Esophagus squamous epithelium (tissue), 5 donors: Measurements from ENCODE around the gene HS6ST1. TPM values are rescaled to one million over a fixed set of nuclear protein-coding genes. Genes with fewer than 3 reads are reported as not detected.

Source experiments
- DNase-seq: peaks from one replicate; lab custom pipeline; 2025; lab: John Stamatoyannopoulos, UW
- H3K27ac ChIP-seq, 4 donors: fragments of 200-600 bp; sonication (generic); one replicate each; pipeline ENCODE4 v1.5.1; 2016 to 2019; ENCODE audit warnings: mild to moderate bottlenecking in 1 of 4
- H3K27me3 ChIP-seq, 4 donors: fragments of 200-600 bp; sonication (generic); 1 replicate in 3 of 4; 2 replicates in 1 of 4; pipeline versions ENCODE4 v1.5.1 to v1.6.0; 2017 to 2021; ENCODE audit warnings: antibody characterized with exemption in 1 of 4
- H3K36me3 ChIP-seq, 3 donors: fragments of 200-600 bp; sonication (generic); one replicate each; pipeline ENCODE4 v1.5.1; 2016 to 2019
- H3K4me1 ChIP-seq, 3 donors: fragments of 200-600 bp; sonication (generic); one replicate each; pipeline ENCODE4 v1.5.1; 2017 to 2019
- H3K4me3 ChIP-seq, 4 donors: fragments of 200-600 bp; sonication (generic); 1 replicate in 3 of 4; 2 replicates in 1 of 4; pipeline ENCODE4 v1.5.1; 2016 to 2019; ENCODE audit warnings: mild to moderate bottlenecking in 2 of 4, moderate library complexity in 1 of 4
- H3K9me3 ChIP-seq, 3 donors: fragments of 200-600 bp; sonication (generic); one replicate each; pipeline ENCODE4 v1.5.1; 2016 to 2019
- CTCF ChIP-seq, 6 experiments: fragments of 450-650 bp in 4 of 6; fragments of 200-600 bp in 2 of 6; sonication (generic) in 2 of 6; IDR thresholded peaks; one replicate each; pipeline ENCODE4 v1.5.1; 2016 to 2019; ENCODE audit warnings: antibody characterized with exemption in 6 of 6, mild to moderate bottlenecking in 4 of 6, moderate library complexity in 4 of 6
- POLR2A ChIP-seq, 4 donors: fragments of 450-650 bp; IDR thresholded peaks; one replicate each; pipeline ENCODE4 v1.6.1; 2017; ENCODE audit warnings: antibody characterized with exemption in 4 of 4, mild to moderate bottlenecking in 4 of 4, moderate library complexity in 3 of 4
- WGBS, 2 donors: methylation state at CpG; one replicate each; pipeline ENCODE4 v1.1.5; 2018; 5-methylcytosine and 5-hydroxymethylcytosine counted together
- intact Hi-C: fragments of 100-400 bp; cut with DNase I; formaldehyde crosslinking; loops from one replicate; pipeline ENCODE4 v1.15.0; 2022
- total RNA-seq, 4 donors: library from RNA; depleted of rRNA; stranded (reverse); fragments of >200 nt; gene quantifications; one replicate each; pipeline ENCODE4 v1.1.0, GENCODE V29; 2016
- donor health status: DM: yes; HTN: yes; CAD: no.

HS6ST1 gene
- total RNA-seq, 4 donors from 2014 or later, result 44.7 to 73.8 (median 56.8) TPM

GRCh38 chr2:128309280-128310093 is 9.2 kb downstream of the HS6ST1 start:
- Histone ChIP-seq H3K4me3 (no peak overlapping the region), H3K27ac (peak overlapping the region in 3 of 4 donors; percentile 32 to 97 (median 40)), H3K4me1 (peaks cover 64 to 100% (median 88%) of the 10 kb centered on the region in 3 donors), H3K9me3 (no peaks in the 10 kb centered on the region), H3K27me3 (no peaks in the 10 kb centered on the region), H3K36me3 (peaks cover 0 to 28% (median 3%) of the 10 kb centered on the region in 3 donors)
- DNase-seq, result no peak
- intact Hi-C loops, result loop anchor here (10.0 kb wide), 1 partner anchor 125 kb away; no protein-coding TSS in a partner anchor
- 71 to 90% methylated on average over 2 to 12 of the region's 19 CpGs for WGBS, 2 donors
- TF ChIP-seq CTCF (IDR thresholded peaks at IDR 0.05), result no peak

GRCh38 chr2:128308889-128309279 is 9.8 kb downstream of the HS6ST1 start:
- no CpG with 5 or more reads among the region's 2 CpGs for WGBS, 2 donors
- TF ChIP-seq POLR2A (IDR thresholded peaks at IDR 0.05), result no peak
- no peak for TF ChIP-seq CTCF (IDR thresholded peaks at IDR 0.05)
- Histone ChIP-seq H3K4me3 (no peak overlapping the region), H3K27me3 (no peaks in the 10 kb centered on the region), H3K36me3 (peaks cover 0 to 22% (median 0%) of the 10 kb centered on the region in 3 donors), H3K27ac (peak overlapping the region in 3 of 4 donors; percentile 5 to 97 (median 32)), H3K4me1 (peaks cover 65 to 100% (median 88%) of the 10 kb centered on the region in 3 donors), H3K9me3 (no peaks in the 10 kb centered on the region)
- intact Hi-C loops, result no loop called here
- DNase-seq, result no peak

- intact Hi-C loops, result no loop called here
- no peak for DNase-seq
- TF ChIP-seq POLR2A (IDR thresholded peaks at IDR 0.05) (no peak), CTCF (IDR thresholded peaks at IDR 0.05) (no peak)
- WGBS, 2 donors, result 30 to 45% methylated on average over 3 to 4 of the region's 5 CpGs
- Histone ChIP-seq H3K27ac (peak overlapping the region in 2 of 4 donors; percentile 5 to 97), H3K4me1 (peaks cover 63 to 100% (median 88%) of the 10 kb centered on the region in 3 donors), H3K36me3 (peaks cover 0 to 21% (median 0%) of the 10 kb centered on the region in 3 donors), H3K9me3 (no peaks in the 10 kb centered on the region), H3K4me3 (no peak overlapping the region), H3K27me3 (no peaks in the 10 kb centered on the region)
These were observed 10.4 kb downstream of the HS6ST1 start for GRCh38 chr2:128308284-128308731.

GRCh38 chr2:128307595-128307994 is 11.1 kb downstream of the HS6ST1 start:
- intact Hi-C loops, result no loop called here
- DNase-seq, result no peak
- no peak for TF ChIP-seq CTCF (IDR thresholded peaks at IDR 0.05)
- TF ChIP-seq POLR2A (IDR thresholded peaks at IDR 0.05), result no peak
- WGBS, 2 donors, result 70 to 77% methylated on average over 12 of the region's 12 CpGs
- Histone ChIP-seq H3K27ac (peak overlapping the region; percentile 85 to 97 (median 94)), H3K36me3 (peaks cover 0 to 20% (median 0%) of the 10 kb centered on the region in 3 donors), H3K27me3 (no peaks in the 10 kb centered on the region), H3K4me1 (peaks cover 71 to 100% (median 89%) of the 10 kb centered on the region in 3 donors), H3K9me3 (no peaks in the 10 kb centered on the region), H3K4me3 (no peak overlapping the region)

GRCh38 chr2:128306931-128307460 is 11.7 kb downstream of the HS6ST1 start:
- Histone ChIP-seq H3K27me3 (no peaks in the 10 kb centered on the region), H3K9me3 (no peaks in the 10 kb centered on the region), H3K27ac (peak overlapping the region; percentile 85 to 97 (median 94)), H3K4me3 (peak overlapping the region in 2 of 4 donors; percentile 27 to 50), H3K4me1 (peaks cover 77 to 100% (median 91%) of the 10 kb centered on the region in 3 donors), H3K36me3 (peaks cover 0 to 14% (median 0%) of the 10 kb centered on the region in 3 donors)
- no peak for DNase-seq
- intact Hi-C loops, result no loop called here
- no peak for TF ChIP-seq POLR2A (IDR thresholded peaks at IDR 0.05)
- no peak for TF ChIP-seq CTCF (IDR thresholded peaks at IDR 0.05)
- 49% methylated on average over 2 of the region's 11 CpGs; no CpG with 5 or more reads in 1 of the 2 donors for WGBS, 2 donors
